ENCODE data around the gene PRDM4. TPM values are rescaled to one million over a fixed set of nuclear protein-coding genes. Genes with fewer than 3 reads are reported as not detected.

PRDM4 gene
- total and polyA plus RNA-seq, 2 of the 13 experiments (the other 11 are each of a cell fraction or from before 2014, with no cell fraction given), result 9.9 to 15.3 TPM

GRCh38 chr12:107765316-107765715, 4.4 kb upstream of the PRDM4 start:
- Histone ChIP-seq H4K20me1 (ENCODE audit: insufficient read depth, low read length) (no peaks in the 10 kb centered on the region), H3K79me2 (ENCODE audit: insufficient read depth, low read length) (peaks cover 2% of the 10 kb centered on the region), H3K9me3 (ENCODE audit: low read length) (no peaks in the 10 kb centered on the region), H3K9ac (ENCODE audit: insufficient read depth, low read depth, low read length) (no peak overlapping the region), H3K4me3 (replicated peaks in 1 of 3; ENCODE audit: insufficient read depth in 1 of 3, low read depth in 2 of 3, low read length in 3 of 3) (no peak overlapping the region), H3K4me2 (ENCODE audit: low read depth, low read length) (no peak overlapping the region), H3K27me3 (ENCODE audit: control insufficient read depth in 1 of 2, insufficient read depth in 2 of 2, low read length in 2 of 2) (peaks cover 1 to 9% of the 10 kb centered on the region in 2 experiments; a peak in 1 of 5 replicates), H3K27ac (ENCODE audit: extremely low read length, insufficient read depth, low read length) (no peak overlapping the region), H2AFZ (ENCODE audit: low read length) (no peak overlapping the region), H3K36me3 (replicated peaks in 1 of 2; ENCODE audit: control insufficient read depth in 1 of 2, insufficient read depth in 2 of 2, low read length in 2 of 2) (no peaks in the 10 kb centered on the region), H3K4me1 (ENCODE audit: insufficient read depth, low read length) (peaks cover 10% of the 10 kb centered on the region)
- intact Hi-C loops (cut with micrococcal nuclease; ENCODE audit: unreplicated experiment) (no loop called here), in situ Hi-C loops (cut with HindIII; ENCODE audit: extremely low pct_ligation_motif_present, low pct_unique_long_range_greater_than_20kb) (no loop called here)
- CTCF ChIA-PET (ENCODE audit: low intra/inter-chr PET ratio, low total read pairs), result no interaction called here
- TF ChIP-seq MXI1 (IDR thresholded peaks at IDR 0.05; ENCODE audit: borderline replicate concordance, low read depth, low read length) (no peak), ZMYM3 (CRISPR knock-in tag; IDR thresholded peaks at IDR 0.05) (no peak)
- DNase-seq (ENCODE audit: low spot score) (no peak), FAIRE-seq (no peak), ATAC-seq (no peak)
- 14% methylated on average over 1 of the region's 1 CpG for WGBS (ENCODE audit: low lambda C conversion rate)
- no TSS peak for BruUV-seq (replicated peaks)
- POLR2A ChIA-PET, result no interaction called here

- ChIA-PET POLR2A (no interaction called here), CTCF (ENCODE audit: low intra/inter-chr PET ratio, low total read pairs) (no interaction called here)
- no peak for TF ChIP-seq HIC2 (CRISPR knock-in tag; IDR thresholded peaks at IDR 0.05; ENCODE audit: low read depth)
- TF ChIP-seq PRDM10 (CRISPR knock-in tag; IDR thresholded peaks at IDR 0.05; ENCODE audit: low read depth), result peak; percentile 33; the same call in 1 of the 2 replicates
- TF ChIP-seq SKI (IDR thresholded peaks at IDR 0.05; ENCODE audit: partially characterized antibody), result no peak
- no peak for TF ChIP-seq ZNF841 (CRISPR knock-in tag; IDR thresholded peaks at IDR 0.05; ENCODE audit: borderline replicate concordance)
- no peak for TF ChIP-seq MLLT10 (CRISPR knock-in tag; IDR thresholded peaks at IDR 0.05)
- TF ChIP-seq BATF2 (CRISPR knock-in tag; IDR thresholded peaks at IDR 0.05), result no peak
- no peak for TF ChIP-seq ZNF552 (CRISPR knock-in tag; IDR thresholded peaks at IDR 0.05; ENCODE audit: borderline replicate concordance)
- intact Hi-C loops (cut with micrococcal nuclease; ENCODE audit: unreplicated experiment), result loop anchor here (5.0 kb wide), 1 partner anchor 77 kb away; the partner anchor contains the start of gene PWP1
- in situ Hi-C loops (cut with HindIII; ENCODE audit: extremely low pct_ligation_motif_present, low pct_unique_long_range_greater_than_20kb), result loop anchor here (5.0 kb wide), 1 partner anchor 118 kb away; no protein-coding TSS in a partner anchor
- Histone ChIP-seq H3K4me3 (replicated peaks in 1 of 3; ENCODE audit: insufficient read depth in 1 of 3, low read depth in 2 of 3, low read length in 3 of 3) (no peak overlapping the region), H3K27ac (ENCODE audit: extremely low read length, insufficient read depth, low read length) (no peak overlapping the region), H3K4me2 (ENCODE audit: low read depth, low read length) (no peak overlapping the region), H3K27me3 (ENCODE audit: control insufficient read depth in 1 of 2, insufficient read depth in 2 of 2, low read length in 2 of 2) (peaks cover 1 to 9% of the 10 kb centered on the region in 2 experiments; a peak in 1 of 5 replicates), H3K79me2 (ENCODE audit: insufficient read depth, low read length) (peaks cover 9% of the 10 kb centered on the region), H3K9ac (ENCODE audit: insufficient read depth, low read depth, low read length) (no peak overlapping the region), H3K36me3 (replicated peaks in 1 of 2; ENCODE audit: control insufficient read depth in 1 of 2, insufficient read depth in 2 of 2, low read length in 2 of 2) (no peaks in the 10 kb centered on the region), H3K4me1 (ENCODE audit: insufficient read depth, low read length) (peaks cover 13% of the 10 kb centered on the region), H4K20me1 (ENCODE audit: insufficient read depth, low read length) (peaks cover 4% of the 10 kb centered on the region; the same call in 1 of the 2 replicates), H3K9me3 (ENCODE audit: low read length) (no peaks in the 10 kb centered on the region), H2AFZ (ENCODE audit: low read length) (no peak overlapping the region)
- WGBS (ENCODE audit: low lambda C conversion rate), result 3% methylated on average over 4 of the region's 4 CpGs
- BruUV-seq (replicated peaks), result no TSS peak
- no peak for DNase-seq (ENCODE audit: low spot score)
- no peak for FAIRE-seq
- no peak for ATAC-seq
Observed at GRCh38 chr12:107764626-107765025, 3.7 kb upstream of the PRDM4 start.
